RPMI7951 (cell line): Measurements from ENCODE around the gene BCAS3. TPM values are rescaled to one million over a fixed set of nuclear protein-coding genes. Genes with fewer than 3 reads are reported as not detected.

Experiments
- DNase-seq: peaks from one replicate; pipeline ENCODE4 v3.0.0-alpha.2; 2012; ENCODE audit warnings: low read depth
- total RNA-seq: library from RNA; depleted of rRNA; stranded (reverse); fragments of >200 nt; shearing (Covaris generic); gene quantifications from 2 replicates; pipeline ENCODE4 v1.2.3, GENCODE V29; 2014

The BCAS3 gene
- total RNA-seq, 1 experiment from 2014 or later, result 11.2 TPM

GRCh38 chr17:61251939-61252865 lies 574.6 kb downstream of the BCAS3 start:
- peak; percentile 99 for DNase-seq

- no peak for DNase-seq
Observed at GRCh38 chr17:61253362-61253761, 575.7 kb downstream of the BCAS3 start.

DNA sequence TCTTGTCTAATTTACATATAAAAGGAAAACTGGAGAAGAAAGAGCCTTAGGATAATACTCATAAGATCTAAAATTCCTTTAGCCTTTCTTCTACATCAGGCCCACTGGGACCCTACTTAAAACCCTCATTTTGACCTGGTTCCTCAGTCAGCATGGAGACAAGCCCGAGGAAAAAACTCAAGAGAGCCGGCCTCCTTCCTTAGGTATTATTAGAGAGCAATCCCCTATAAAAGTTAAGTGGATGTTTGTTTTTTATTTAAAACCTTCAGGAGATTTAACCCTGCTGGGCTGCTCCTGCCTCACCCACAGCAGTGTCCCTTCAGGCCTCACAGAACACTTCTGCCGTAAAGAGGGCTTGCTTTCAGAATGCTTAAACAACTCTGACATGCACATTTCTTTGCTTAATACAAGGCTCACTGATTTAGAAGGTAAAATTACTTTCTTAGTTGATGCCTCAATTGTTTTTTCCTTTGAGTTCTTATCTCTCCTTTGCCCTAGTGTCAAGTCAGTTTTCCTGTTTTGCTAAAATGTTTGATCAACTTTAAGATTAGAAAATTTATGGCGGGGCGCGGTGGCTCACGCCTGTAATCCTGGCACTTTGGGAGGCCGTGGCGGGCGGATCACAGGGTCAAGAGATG lies 576.4 kb downstream of the BCAS3 start:
- no peak for DNase-seq

DNA sequence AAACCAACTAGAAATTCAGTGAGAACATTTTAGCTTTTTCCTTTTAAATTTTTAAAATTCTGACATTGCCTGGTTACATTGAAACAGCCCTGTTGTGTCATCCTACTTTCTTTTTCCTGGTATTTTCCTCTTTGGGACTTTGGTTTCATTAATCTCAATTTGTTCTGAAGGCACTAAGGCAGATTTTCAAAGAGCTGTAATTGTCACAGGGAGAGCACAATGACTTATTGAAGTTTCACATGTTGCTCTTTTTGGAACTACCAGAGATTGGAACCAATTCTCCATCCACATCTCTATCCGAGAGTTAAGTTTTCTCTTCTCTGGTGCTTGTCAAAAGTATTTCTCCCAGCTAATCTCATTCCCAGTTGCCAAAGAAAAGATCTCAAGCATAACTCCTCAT lies 577.3 kb downstream of the BCAS3 start:
- DNase-seq, result no peak

- DNase-seq, result peak; percentile 52
Observed at GRCh38 chr17:61255647-61256046, 578.0 kb downstream of the BCAS3 start.

DNA sequence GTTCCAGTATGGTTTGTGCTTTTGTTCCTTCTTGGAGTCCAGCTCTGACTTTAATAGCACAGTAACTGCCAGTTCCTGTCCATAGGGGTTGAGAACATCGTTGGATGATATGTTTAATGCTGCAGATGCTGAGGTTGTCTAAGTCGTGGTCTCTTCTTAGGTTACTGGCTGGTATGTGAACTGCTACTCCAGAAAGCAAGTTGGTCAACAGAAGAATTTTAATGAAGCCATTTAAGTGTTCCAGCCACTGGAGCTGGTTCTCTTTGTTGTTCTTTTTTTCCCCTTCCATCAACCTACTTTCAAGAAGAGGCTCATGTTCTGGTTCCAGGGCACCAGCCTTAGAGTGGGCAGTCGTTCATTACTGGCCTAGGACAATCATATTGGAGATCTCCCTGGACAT lies 581.7 kb downstream of the BCAS3 start:
- no peak for DNase-seq

GRCh38 chr17:61260071-61260797 lies 582.6 kb downstream of the BCAS3 start:
- peak; percentile 53 for DNase-seq

DNA sequence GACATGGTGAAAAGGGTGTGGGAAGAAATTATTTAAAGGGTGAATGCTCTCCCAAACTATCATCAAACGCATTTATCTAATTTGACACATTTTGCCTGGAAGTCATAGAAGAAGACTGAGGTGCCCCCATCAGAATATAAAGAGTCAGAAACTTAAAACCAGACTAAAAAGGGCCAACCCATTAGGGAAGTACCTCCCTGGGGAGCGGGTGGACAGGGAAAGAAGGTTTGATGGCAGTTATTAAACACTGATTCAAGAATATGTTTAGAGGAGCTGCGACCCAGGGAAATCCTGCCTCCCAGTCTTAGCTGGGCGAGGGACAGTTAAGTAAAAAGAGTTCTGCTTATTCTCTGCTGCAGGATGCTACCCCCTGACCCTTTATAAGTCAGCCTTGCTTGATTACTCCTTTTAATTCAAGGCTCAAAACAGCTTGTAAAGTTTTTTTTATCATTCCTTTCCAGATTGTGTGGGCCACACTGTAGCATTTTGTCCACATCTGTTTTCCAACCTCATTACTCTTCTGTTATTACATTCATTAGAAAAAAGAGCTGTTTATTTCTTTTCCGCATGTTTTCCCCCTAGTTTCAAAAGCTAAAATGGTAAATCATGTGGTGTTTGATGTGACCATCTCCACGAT lies 583.5 kb downstream of the BCAS3 start:
- DNase-seq, result no peak

- no peak for DNase-seq
Observed at GRCh38 chr17:61265397-61265796, 587.7 kb downstream of the BCAS3 start.

GRCh38 chr17:61267847-61268246 lies 590.2 kb downstream of the BCAS3 start:
- no peak for DNase-seq

GRCh38 chr17:61275395-61275794 lies 597.7 kb downstream of the BCAS3 start:
- DNase-seq, result no peak

DNA sequence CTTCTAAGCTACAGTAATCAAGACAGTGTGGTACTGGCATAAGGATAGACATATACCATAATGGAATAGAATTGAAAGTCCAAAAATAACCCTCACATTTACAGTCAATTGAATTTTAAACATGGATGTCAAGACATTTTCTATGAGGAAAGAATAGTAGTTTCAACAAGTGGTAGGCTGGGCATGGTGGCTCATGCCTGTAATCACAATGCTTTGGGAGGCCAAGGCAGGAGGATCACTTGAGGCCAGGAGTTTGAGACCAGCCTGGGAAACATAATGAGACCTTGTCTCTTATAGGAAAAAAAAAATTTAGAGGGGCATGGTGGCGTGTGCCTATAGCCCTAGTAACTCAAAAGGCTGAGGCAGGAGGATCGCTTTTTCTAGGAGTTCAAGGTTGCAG lies 599.2 kb downstream of the BCAS3 start:
- no peak for DNase-seq

DNA sequence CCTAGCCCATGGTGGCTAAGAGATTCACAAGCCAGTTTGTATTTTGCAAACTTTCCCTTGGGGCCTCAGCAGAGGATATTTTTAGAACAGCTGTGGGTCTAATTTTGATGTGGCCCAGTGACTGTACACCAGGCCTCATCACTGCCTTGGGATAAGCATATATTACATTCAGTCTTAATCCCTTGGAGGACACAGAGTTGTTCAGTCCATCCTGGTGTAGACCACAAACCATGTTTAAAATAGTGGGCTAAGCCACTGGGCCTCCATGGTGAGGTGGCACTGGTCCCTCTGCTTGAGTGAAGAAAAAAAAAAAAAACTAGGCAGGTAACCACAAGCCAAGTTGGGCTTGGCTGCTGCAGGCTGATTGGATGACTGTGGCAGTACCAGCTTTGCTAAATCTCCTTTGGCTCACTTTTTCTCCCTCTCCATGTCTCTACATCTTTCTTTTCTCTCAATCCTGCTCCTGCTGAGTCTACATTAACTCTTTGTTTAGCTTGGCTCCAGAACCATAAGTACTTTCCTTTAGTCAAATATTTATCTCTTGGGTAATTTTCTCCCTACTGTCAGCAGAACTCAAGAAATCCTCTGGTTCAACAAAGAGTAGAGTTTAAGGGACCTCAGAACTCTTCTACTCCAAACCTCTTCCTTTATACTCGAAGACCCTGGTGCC lies 602.0 kb downstream of the BCAS3 start:
- DNase-seq, result peak; percentile 87

DNA sequence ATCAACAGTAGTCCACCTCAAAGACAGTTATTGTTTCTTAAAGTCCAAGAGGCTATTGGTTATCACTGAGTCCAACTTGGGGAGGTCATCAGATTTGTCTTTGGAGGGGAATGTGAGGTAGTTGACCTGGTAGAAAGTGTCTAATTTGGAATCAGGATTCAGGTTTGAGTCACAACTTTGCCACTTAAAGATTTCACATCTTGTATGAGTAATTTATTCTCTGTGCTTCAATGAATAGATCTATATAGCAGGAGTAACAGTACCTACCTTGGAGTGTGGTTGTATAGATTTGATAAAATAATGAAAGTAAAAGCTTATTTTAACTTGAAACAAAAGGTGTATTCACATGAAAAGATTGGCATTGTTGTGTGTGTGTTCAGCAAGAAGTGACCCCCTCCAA lies 602.7 kb downstream of the BCAS3 start:
- DNase-seq, result no peak

DNA sequence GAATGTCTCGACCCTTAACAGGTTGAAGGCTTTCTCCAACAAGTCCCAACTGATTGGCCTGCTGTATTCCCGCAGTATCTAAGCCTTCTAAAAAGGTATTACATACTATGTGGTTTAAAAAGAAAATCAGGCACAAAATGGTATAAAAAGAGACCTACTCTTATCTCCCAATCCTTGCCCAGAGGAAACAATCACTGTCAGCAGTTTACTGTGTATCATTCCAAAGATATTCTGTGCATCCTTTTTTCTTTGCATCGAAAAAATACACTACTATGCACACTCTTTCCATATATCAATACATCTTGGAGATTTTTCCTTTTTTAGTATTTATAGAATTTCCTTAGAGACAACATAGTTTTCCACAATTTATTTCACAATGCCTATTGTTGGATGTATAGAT lies 603.2 kb downstream of the BCAS3 start:
- no peak for DNase-seq

GRCh38 chr17:61282377-61282776 lies 604.7 kb downstream of the BCAS3 start:
- DNase-seq, result no peak

DNA sequence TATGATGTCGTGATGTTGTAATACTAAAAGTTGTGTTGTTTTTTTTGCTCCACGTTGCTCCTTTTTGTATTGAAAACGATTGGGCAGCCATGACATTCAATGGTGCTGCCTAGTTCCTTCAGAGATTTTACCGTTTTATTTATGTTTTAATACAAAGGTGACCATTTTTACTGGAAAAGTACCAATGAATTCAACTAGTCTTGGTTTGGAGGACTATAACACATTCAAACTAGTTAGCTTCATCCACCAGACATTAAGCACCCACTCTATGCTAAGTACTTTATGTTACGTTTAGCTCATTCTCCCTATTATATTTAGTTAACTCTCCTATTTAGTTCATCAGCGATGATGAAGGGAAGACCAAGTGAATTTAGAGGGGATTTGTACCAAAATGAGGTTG lies 605.4 kb downstream of the BCAS3 start:
- no peak for DNase-seq

DNA sequence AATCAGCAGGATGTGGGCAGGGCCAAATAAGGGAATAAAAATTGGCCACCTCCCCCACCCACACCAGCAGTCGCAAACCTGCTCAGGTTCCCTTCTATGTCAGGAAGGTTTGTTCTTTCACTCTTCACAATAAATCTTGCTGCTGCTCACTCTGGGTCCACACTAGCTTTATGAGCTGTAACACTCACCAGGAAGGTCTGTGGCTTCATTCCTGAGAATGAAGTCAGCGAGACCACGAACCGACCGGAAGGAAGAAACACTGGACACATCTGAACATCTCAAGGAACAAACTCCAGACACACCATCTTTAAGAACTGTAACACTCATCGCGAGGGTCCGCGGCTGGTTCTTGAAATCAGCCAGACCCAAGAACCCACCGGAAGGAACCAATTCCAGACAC lies 606.5 kb downstream of the BCAS3 start:
- peak; percentile 91 for DNase-seq

- no peak for DNase-seq
Observed at GRCh38 chr17:61284746-61285145, 607.1 kb downstream of the BCAS3 start.

DNA sequence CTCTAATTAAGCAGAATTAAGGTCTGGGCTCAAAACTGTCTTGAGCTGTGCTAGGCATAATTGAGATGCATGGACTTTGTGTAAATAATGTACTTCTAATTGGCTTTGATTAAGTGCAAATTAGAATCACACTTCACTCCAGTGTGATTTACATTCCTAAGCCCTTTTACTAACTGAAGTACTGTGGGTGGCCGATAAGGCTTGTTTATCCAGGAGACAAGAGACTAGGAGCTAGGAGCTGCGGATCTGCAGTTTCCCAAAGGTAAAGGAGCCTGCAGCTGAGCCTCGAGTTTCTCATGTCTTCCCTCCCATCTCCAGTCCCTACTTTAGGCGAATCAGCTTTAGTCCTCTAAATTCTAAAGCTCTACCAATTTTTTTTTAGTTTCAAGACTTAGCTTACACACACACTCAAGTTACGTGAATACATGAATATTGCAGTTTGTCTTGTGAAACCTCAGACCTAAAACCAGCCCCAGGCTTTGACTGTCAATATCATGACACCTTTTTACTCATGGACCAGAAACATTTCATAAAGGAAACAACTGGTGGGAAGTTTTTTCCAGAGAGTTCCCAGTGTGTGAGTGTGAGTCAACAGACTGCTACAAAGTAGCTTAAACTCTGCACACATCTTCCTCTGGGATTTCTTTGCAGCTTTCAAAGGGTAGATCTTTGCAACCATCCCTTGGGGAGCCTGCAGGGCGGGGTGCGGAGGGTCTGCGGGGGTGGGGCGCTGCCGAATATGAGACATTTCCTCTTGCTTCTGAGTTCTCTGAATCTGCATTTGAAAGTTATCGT lies 608.1 kb downstream of the BCAS3 start:
- DNase-seq, result peak; percentile 70

DNA sequence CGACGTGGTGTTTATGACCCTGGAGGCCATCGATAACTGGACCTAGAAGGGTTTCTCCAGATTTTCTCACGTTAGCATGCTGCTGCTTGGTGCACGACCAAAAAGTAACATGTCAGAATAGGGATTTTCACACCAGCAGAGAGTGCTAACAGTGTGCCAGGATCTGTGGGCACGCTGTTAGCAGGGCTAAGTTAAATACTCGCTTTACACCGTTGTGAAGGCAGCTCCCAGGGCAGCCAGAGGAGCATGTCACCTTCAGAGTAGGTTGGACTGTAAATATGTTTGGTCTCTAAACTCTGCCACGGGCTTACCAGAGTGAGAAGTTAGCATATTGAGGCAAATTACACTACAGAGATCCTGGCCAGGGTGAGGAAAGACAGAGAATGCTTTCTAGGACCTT lies 608.8 kb downstream of the BCAS3 start:
- DNase-seq, result no peak
